Erythroblast (primary cell): ENCODE measurements around the gene DTX3L.

Source experiments
- DNase-seq, 2 experiments: peaks; one replicate each; lab custom pipeline; 2025; lab: John Stamatoyannopoulos, UW
- GATA1 ChIP-seq: IDR thresholded peaks from 2 replicates; pipeline ENCODE4 v1.6.1; 2011; ENCODE audit warnings: low read depth, mild to moderate bottlenecking, control low read depth, low read length, moderate library complexity
- POLR2A ChIP-seq: IDR thresholded peaks from 2 replicates; pipeline ENCODE4 v1.6.1; 2011; ENCODE audit warnings: mild to moderate bottlenecking, low read length

The DTX3L gene

DNA sequence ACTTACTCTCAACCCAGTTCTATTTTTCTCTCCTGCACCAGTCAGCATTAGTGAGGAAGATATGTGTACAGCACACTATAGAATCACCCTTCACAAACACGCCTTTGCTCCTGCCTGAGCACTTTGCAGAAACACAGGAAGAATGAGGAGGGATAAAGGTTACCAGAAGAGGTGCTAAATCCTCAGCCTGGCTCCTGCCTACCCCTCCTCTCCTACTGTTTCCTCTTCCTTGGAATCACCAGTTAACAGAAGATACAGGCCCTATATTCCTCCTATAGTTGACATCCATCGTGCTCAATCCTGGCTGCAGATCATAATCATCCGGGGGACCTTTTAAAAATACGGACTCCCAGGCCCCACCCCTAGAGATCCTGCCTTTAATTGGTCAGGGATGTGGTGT is 42.2 kb downstream of the DTX3L start:
- no peak for DNase-seq
- TF ChIP-seq GATA1 (no peak), POLR2A (no peak)

DNA sequence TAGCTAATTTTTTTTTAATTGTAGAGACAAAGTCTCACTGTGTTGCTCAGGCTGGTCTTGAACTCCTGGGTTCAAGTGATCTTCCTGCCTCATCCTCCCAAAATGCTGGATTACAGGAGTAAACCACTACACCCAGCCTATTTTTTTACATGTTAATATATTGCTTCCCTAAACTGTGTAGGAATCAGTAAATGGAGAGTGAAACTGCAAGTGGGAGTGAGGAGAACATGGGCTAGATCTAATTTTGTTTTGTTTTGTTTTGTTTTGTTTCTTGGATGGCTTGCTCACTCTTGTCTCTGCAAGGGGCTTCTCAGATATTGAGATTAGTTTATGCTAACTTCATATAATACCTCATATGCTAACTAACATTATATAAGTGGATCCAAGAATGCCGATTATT is 44.8 kb downstream of the DTX3L start:
- no peak for DNase-seq
- TF ChIP-seq POLR2A (no peak), GATA1 (no peak)

DNA sequence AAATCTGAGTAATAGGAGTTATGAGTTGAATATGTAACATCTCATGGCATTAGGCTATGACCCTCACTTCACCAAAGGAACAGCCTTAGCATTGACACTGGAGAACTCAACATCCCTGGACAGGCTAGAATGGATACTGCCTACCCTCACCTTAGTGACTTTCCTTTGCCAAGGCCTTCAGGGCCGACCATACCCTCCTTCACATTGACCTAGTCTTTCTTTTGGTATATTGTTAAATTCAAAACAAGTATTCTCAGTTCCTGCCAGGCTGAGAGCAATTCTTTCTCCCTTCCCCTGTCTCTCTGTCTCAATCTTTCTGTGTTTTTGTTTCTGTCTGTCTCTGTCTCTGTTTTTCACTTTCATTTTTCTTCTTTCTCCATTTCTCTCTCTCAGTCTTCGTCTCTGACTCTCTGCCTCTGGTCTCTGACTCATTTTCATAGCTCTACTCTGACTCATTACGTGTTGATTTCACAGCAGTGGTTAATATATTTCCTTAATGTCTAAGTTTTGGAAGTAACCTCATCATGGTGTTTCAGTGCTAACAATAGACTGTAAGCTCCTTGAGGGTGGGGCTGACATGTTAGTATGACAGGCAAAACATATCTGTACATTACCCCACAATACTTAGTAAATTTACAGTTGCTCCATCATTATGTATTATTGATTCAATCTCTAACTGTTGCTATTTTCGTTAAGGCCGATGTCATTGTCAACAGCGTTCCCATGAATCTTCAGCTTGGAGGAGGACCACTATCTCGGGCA is 45.8 kb downstream of the DTX3L start:
- DNase-seq: no peak
- TF ChIP-seq GATA1 (no peak), POLR2A (no peak)

DNA sequence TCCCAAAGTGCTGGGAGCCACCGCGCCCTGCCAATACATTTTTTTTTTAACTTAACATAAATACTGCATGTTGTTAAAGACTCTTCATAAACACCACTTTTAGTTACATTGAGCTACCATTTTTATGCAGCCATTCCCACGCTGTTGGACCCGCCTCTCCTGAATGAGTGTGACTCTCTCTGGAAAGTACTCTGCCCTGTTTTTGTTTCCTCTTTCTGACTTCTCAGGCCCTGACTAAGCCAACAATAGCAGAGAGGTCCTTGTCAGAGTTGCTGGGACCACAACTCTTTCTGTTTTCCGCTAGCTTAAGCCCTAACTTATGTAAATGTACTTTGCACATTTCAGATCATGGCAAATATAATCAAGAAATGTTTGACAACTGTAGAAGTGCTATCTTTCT is 48.6 kb downstream of the DTX3L start:
- no peak for DNase-seq

DNA sequence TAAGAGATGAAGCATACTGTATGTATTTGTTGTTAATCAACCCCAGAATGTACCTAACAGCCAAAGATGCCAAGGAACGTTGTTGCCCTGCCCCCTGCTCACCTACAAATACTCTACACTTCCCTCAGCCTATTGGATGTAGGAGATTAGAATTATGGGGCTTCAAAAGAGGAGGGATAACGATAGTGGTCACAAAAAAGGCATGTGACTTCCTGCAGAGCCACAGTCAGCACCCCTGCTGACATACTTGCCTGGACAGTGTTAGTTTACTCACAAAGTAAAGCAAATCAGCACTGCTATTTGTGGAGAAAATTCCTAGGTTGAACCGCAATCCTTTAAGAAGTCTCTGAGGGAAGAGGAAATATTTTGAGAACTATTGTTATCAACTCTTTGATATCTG is 51.2 kb downstream of the DTX3L start:
- TF ChIP-seq GATA1 (no peak), POLR2A (no peak)
- DNase-seq: no peak

More for the DNA sequence above, 48.6 kb downstream of the DTX3L start:
- TF ChIP-seq GATA1 (no peak), POLR2A (no peak)

DNA sequence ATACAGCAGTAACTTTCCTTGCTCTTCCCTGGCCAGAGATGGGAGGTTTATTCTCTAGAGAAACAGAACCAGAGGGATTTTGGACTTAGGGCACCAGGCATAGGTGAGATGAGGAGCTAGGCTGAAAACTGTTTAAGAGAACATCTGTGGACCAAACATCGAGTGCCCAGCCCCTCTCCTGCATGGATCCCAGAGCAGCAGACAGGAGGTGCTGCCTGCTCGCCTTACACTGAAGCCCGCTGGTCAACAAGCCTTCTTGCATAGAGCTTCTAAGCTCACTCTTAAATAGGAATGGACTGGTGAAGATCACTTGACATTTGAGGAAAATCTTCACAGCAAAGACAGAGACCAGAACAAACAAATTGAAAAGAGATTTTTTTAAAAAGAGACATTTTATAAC is 54.5 kb downstream of the DTX3L start:
- TF ChIP-seq GATA1 (no peak), POLR2A (no peak)
- no peak for DNase-seq

GRCh38 chr3:122619040-122619439 is 54.9 kb downstream of the DTX3L start:
- DNase-seq: no peak
- TF ChIP-seq POLR2A (no peak), GATA1 (no peak)

GRCh38 chr3:122620399-122620798 is 56.3 kb downstream of the DTX3L start:
- DNase-seq: no peak
- TF ChIP-seq POLR2A: no peak

GRCh38 chr3:122621112-122621511 is 57.0 kb downstream of the DTX3L start:
- DNase-seq: no peak
- TF ChIP-seq POLR2A: no peak
- no peak for TF ChIP-seq GATA1

GRCh38 chr3:122623031-122623829 is 59.1 kb downstream of the DTX3L start:
- no peak for TF ChIP-seq POLR2A
- TF ChIP-seq GATA1: no peak
- DNase-seq: no peak
